A673 (cell line): ENCODE results near the gene TMEM108.

Source experiments
- CTCF ChIP-seq: fragments of 300-800, 200-600 bp; sonication (generic); conservative IDR thresholded peaks from 2 replicates; pipeline ENCODE4 v1.5.1; 2017; ENCODE audit warnings: low read depth, mild to moderate bottlenecking, antibody characterized with exemption, low read length, moderate library complexity, mixed read lengths
- EZH2 ChIP-seq: fragments of 200-600 bp; sonication (generic); IDR thresholded peaks from 2 replicates; pipeline ENCODE4 v1.6.1; 2017; ENCODE audit warnings: borderline replicate concordance, low read depth, mild to moderate bottlenecking, mixed read lengths, antibody characterized with exemption, low read length; ENCODE audit not compliant: poor library complexity, severe bottlenecking

GRCh38 chr3:133376810-133377209, 338.6 kb downstream of the TMEM108 start:
- TF ChIP-seq CTCF, result peak; percentile 46
- no peak for TF ChIP-seq EZH2
